Renal cortical epithelial cell (primary cell): Measurements from ENCODE around the gene GLI2. TPM values are rescaled to one million over a fixed set of nuclear protein-coding genes. Genes with fewer than 3 reads are reported as not detected.

Experiments
- DNase-seq: peaks from one replicate; pipeline ENCODE4 v3.0.0-alpha.2; 2011; ENCODE audit warnings: low read depth
- total RNA-seq: library from RNA; depleted of rRNA; stranded (reverse); fragments of >200 nt; gene quantifications from 2 replicates; pipeline ENCODE4 v1.2.3, GENCODE V29; 2014

The GLI2 gene
- total RNA-seq, 1 donor from 2014 or later: 0.45 TPM

DNA sequence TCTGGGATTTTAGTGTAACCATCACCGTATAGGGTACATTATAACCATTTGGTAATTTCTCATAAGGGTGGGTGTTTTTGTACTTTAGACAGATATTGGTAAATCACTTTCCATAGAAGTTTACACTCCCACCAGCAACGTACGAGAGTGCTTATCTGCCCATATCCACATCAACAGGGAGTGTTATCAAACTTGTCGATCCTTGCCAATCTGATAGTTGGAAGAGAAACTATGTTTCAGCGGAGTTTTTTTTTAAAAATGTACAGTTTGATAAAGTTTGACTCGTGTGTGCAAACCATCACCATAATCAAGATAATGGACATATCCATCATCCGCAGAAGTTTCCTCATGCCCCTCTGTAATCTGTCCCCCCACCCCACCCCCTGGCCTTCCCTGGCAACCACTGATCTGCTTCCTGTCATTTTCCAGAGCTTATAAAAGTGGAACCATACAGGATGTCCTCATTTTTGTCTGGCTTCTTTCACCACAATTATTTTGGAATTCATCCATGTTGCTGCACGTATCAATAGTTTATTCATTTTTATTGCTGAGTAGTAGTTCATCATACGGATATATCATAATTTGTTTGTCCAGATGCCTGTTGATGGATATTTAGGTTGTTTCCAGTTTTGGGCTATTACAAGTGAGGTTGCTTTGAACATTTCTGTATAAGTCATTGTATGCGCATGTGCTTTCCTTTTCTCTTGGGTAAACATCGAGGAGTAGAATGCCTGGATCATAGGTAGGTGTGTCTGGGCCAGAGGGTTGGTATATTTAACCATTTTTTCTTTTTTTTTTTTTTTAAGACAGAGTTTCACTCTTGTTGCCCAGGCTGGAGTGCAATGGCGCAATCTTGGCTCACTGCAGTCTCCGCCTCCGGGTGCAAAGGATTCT lies 18.6 kb downstream of the GLI2 start:
- no peak for DNase-seq

DNA sequence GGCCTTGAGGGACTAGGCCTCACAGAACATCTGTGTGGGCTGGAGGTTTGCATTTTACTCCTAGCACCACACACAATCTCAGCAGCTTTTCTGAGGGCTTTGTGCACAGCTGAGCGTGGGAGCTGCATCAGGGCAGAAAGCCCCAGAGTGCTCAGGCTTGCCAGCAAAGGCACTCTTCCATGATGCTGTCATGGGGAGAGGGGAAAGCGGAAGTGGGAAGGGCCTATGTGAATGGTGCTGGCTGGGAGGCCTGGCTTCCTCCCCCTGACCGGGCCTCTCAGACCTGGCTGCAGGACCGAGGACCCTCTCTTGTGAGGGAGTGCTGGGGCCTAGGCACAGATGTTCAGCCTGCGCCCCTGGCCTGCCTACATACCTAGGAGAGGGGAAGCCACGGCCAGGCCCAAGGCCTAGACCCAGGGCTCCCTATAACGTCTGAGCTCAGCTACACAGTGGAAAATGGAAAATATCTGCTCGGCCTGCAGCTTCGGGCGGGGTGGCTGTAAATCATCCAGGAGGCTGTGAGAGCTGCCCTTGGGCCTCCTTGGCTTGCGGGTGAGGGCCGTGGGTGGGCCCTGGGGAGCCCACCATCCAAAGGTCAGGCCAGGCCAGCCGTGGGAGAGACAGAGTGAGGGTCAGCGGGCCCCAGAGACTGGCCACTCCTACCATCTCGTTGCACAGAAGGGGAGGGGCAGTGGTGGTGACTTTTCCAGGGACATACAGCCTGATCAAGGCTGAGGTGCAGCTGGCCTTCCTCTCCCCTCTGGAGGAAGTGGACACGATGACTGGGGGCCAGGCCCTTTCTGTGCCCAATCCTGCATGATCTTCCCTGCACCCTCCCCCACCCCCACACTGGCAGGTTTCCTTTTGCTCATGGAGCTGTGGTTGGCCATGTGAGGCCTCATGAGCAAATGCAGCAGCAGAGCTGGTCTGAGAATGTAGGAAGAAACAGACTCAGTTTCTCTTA lies 22.8 kb downstream of the GLI2 start:
- DNase-seq: no peak

DNA sequence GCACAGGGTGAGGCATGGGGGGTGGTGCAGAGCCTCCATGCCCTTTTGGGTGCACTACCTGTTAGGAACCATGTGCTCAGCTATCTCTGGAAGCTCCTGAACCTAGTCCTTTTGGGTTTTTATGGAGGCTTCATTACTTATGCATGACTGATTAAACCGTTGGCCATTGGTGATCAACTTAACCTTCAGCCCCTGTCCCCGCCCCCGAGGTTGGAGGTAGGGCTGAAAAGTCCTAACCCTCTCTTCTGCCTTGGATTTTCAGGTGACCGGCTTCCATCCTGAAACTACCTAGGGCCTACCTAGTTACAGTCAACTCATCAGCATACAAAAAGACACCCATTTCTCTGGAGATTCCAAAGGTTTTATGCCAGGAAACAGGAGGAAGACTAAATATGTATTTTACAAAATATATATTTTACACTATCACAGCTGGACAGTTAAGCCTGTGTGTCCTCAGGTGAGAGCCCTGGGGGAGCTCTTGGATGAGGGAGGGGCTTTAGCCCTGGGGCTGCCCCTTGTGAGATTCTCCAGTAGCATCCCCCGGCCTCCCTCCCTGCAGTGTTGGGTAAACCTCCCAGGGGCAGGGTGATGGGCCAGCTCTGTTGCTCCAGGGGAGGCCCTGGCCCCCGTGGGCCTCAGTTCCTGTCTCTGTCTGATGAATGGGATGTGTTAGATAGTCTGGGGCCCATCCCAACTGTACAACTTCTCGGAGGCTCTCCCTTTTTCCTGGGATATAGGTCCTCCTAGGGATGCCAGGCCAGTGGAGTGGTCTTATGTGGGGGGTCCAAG lies 24.1 kb downstream of the GLI2 start:
- DNase-seq: no peak

DNA sequence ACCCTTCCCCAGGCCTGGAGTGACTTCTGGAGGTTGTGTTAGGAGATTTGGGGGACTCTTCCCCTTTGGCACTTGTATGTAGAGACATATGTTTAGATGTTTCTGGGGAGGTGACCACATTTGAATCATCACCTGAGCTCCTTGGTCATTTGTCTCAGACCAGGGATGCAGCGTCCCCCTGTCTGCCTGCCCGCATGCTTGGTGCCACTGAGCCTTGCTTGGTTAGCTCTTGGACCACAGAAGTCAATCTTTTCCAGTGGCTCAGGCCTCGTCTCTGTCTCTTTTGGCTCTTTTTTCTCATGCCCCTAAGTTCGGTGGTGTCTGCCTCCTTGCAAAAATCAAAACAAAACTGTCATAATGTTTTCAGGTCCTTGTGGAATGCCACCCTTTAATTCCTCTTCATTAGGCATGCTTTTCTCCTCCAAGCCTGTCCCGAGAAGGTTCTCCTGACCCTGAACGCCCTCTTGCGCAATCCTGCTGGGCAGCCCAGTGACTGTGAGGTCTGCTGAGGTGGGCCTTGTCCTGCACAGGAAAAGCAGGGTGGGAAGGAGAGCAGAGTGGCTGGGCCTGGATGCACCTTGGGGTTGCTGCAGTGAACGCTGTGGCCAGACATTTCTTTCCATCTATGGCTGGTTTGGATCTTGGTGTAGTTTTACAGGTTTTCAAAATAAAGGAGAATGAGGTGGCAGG lies 24.9 kb downstream of the GLI2 start:
- peak; percentile 73 for DNase-seq

DNA sequence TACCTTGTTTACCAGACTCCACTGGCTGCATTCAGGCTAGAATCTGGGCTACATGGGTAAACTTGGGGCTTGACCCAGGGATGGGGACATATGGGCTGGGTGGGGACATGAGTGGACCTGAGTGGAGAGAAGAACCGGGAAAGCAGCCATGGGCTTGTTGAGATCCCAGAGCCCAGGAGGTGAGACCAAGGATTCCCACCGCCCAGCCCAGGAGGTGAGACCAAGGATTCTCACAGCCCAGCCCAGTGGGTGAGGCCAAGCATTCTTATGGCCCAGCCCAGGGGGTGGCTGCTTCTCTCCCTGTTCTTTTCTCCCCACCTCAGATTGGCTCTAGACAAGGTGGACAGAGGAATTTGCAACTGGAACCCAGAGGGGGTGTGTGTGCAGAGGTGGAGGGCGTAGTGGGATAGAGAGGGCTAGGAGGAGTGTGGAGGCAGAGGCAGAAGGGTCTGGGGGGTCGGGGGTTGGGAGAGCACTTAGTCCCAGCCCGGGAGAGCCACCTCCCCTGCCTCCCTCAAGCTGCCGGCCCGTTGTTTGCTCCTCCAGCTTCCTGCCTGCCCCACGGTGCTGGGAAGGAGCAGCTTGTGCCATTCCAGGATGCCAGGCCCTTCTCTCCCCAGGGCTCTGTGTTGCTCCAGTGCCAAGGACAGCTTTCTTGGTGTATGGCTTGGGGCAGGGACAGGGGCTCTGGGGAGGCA lies 25.6 kb downstream of the GLI2 start:
- DNase-seq: no peak

DNA sequence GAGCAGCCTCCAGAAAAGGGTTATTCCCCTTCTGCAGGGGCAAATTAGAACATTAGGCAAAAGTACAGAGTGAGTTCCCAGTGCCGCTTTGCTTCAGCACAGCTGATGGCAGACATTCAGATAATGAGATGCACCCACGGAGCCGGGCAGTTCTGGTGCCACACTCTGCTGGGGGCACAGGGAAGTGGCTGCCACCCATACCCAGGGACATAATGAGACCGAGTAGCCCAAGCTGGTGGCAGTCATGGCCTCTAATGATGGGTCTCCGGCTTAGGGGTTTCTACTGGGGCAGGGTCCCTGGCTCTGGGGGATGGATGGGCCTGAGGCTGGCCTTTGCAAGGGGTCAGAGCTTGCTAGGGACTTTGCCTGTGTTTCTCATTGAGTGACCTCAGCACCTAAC lies 26.2 kb downstream of the GLI2 start:
- DNase-seq: no peak

DNA sequence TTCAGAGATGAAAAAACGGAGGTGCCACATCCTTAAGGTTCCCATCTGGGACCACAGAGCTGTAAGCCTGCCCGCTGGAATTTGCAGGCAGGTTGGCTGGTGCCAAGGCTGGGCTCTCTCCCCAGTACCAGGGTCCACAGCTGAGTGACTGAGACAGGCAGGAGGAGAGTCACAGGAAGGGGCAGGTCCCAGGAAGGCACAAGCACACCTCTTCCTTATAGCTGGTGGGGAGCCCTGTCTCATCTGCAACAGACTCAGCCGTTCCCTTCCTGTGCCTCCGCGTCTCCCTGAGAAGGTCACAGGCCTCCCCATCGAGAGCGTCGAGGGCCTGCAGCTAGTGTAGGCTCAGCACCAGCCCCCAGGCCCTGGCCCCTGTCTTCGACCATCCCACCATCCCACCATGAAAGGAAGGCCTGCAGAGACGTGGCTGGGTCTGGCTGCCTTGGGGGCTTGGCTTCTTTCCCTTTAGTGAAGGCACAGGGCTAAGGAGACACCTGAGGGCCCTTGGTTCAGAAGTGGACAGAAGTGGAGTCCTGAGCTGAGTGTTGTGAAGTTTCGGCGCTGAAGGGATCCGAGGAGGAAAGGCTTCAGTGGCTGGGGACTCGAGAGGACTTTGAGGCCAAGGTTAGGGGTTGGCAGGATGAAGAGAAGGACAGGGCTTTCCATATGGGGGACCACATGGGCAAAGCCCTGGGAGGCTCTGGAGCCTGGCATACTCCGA lies 26.8 kb downstream of the GLI2 start:
- no peak for DNase-seq

DNA sequence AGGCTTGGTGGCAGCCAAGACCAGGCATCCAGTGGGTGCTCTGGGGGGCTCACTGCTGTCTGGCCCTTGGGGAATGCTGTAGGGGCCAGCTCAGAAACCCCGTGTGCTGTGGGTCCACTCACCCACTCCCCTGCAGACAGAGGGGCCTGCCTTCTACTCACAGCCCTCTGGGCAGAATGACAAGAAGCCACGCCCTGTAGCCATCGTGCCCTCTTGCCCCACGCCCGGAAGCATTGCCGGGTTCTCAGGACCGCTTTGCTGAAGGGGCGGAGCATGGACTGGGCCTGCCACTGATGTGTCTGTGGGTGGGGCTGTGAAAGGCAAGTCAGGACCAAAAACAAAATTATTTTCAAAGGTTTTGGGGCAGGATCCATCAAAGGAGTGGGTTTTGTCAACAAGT lies 27.8 kb downstream of the GLI2 start:
- DNase-seq: no peak

DNA sequence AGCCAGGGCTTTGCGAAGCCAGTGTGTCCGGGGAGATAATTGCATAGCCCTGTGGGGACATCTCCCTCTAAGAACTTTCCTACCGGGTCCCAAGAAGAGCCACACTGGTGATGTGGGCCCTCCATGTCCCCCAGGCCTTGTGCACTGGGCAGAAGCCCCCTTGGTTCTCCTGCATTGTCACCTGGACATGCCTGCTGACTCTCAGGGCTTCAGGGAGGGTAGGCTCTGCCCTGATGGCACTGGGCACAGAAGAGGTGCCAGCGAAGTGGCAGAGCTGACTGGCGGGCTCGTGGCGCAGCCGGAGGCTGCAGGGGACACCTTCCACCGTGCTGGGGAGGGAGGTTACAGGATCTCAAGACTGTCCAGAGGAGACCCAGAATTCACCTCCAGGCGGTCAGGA lies 28.3 kb downstream of the GLI2 start:
- DNase-seq: no peak

DNA sequence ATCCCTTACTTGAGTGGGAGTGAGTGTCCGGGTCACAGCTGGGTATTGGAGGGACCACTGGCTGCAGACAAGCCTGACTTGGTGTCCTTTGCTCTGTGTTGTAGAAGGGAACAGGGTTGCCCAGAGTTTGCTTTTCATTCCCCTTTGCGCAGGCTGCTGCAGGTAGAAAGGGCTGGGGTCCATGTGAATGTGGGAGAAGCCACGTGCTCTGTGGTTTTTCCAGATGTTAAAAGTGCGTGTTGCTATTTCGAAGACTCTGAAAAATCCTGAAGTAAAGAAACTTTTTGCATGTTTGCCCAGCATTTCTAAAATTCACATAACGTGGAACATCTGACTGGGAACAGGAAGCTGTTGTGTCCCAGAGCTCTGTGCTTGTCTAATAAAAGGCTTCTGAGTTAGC lies 28.8 kb downstream of the GLI2 start:
- DNase-seq: no peak

DNA sequence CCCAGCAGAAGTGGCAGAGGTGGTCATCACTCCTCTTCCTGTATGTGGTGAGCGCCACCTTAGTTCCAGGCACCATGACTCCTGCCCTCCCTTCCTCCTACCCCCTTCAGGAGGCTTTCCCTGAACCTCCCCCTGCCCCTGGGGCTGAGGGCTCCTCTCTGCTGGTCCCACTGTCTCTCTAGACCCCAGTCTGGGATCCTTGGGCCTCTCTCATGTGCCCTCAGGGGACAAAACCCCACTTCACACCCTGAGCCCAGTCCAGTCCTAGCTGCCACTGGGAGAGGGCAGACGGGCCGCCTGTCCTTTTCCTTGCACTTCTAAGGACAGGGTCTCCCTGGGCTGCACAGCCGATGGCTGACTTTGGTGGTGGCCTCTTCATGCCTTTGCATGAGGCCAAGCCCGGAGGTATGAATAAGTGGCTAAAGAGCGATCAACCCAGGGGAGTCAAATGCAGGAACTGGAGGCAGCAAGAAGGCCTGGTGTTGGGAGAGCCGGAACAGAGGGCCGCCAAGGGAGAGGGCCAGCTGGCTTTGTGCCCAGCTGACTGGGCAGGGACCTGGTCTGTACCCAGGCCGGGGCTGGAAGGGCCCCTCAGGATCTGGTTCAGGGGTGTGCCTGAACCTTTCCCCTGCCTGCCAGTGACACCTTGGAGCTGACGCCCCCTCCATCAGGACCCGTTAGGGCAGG lies 29.5 kb downstream of the GLI2 start:
- DNase-seq: no peak

DNA sequence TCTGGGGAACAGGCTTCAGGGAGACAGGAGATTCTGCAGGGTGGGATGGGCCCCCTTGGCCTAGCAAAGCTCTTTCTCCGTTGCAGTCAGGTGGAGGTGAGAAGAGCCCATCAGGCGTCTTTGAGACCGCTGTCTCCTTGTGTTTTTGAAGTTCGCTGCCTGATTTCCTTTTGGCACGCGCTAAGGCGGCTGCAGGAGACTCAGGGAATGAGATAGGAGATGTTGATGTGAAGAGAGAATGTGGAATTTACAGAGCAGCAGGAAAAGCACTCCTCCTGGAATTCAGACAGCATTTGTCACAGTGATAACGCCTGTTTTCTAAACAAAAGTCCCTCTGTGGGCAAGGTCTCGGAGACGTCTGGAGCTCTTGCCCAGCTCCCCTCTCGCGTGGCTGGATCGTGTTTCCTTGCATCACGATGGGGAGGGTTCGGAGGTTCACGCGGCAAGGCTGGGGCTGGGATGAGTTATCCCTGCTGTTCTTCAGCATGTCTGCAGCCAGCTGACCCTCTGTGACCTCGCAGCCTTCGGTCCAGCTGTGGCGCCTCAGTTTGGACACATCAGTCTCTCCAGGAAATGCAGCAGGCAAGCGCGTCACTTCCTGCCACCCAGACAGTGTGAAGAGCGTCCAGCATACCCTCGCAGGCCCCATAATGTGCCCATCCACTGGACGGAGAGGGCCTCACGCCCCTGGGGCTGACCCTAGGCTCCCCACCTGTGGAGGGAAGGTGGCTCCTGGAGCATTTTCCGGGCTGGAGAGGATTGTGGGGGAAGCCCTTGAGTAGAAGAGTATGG lies 30.2 kb downstream of the GLI2 start:
- no peak for DNase-seq

DNA sequence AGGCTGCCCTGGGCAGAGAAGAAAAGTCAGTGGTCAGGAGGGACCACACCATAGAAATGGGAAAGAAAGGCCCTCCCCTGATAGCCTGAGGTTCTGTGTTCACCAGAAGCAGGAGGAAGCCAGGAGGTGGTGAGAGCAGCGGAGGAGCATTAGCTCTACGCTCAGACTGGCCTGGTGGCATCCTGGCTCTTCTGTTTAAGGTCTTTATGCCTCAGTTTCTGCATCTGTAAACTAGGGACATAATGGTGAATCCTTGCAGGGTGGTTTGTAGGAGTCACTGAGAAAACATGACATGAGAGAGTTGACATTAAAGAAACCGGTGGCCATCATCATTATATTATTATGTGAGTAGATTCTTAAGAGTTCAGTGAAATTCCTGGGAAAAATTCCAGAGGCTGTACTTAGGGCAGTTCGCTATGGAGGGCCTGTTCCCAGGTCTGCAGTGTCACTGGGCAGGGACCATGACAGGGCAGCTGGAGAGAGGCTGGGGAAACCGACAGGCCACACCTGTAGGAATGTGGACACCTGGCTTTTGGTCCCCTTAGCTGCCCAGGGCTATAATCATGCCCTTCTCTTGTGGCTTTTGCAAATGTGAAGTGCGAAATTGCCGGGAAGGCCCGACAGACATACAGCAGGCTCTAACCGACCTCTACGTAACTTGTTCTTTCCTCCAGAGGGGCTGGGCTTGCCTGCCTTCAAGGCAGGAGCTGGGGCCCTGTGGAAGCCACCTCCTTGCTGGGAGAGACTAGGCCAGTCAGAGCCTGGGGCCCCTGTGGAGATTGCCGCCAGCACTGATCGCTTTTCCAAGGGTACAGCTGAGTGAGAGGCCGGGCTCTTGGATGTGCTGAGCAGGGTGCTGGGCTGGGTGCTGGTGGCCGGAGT lies 31.0 kb downstream of the GLI2 start:
- no peak for DNase-seq

DNA sequence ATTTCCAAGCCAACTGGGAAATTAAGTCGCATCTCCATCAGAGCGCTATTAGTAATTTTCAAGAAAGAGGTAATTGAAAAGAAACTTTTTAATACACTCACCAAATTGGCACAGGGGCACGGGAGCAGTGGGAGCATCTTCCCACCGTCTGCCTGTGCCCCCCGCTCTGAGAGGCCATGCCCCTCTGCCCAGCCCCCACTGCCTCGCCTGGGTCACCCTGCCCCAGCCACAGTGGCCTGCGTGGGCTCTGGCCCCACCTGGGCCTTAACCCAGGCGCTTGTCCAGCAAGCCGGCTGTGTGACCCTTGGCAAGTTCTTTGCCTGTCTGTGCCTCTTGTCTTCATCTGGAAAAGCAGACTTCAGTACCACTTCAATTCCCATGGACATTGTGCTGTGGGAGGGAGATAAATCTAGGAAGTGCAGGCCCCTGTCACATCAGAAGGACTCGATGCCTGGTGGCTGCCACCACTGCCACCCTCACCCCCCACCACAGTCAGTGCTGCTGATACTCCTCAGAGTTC lies 31.9 kb downstream of the GLI2 start:
- no peak for DNase-seq

DNA sequence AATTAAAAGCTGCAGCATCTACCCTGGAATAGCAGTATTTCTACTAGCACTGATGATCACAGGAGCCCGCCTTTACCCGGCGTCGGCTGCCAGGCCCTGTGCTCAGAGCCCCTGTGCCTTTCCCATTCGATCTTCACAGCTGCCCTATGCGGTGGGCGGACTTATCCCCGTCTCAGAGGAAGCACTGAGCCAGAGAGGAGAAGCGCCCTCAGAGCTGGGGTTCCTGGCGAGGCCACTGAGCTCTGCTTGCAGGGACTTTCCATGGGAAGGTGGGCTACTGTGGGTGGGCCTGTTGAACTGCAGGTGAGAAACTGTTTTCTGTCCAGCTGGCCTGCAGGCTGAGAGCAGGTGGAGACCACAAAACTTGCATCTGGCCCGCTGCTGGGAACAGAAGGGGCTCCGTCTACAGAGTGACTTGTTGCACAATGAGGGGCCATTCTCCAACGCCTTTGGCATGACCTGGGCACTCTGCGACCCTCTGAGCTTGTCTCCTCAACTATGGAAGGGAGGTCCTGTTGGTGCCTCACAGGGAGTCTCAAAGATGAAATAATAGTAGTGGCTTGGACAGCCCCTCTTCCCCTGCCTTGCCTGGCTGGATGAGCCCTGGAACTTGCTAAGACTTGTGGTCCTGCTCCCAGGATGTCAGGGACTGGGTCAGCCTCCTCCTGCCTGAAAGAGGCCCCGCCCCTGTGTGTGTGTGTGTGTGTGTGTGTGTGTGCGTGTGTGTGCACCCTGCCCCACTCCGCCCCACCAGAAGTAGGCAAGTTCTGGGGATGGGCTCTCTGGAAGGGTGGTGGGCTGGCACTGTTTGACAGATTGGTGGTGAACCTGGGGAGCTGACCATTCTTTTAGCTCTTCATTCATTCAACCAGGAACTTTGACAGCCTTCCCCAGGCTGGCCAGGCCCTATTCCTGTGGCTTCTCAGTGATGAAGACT lies 32.7 kb downstream of the GLI2 start:
- DNase-seq: no peak
